Stomach (tissue), 9 donors: ENCODE data around the gene SRGAP2. TPM values are rescaled to one million over a fixed set of nuclear protein-coding genes. Genes with fewer than 3 reads are reported as not detected.
"Not testable (repeated sequence)": the region's sequence is repeated elsewhere in the genome, so short reads cannot be mapped to it uniquely, and the experiment has no call there.

Experiments used
- DNase-seq, 2 donors: peaks; one replicate each; pipeline versions ENCODE4 v3.0.0 to v3.0.0-alpha.2; 2013 to 2019
- H3K27ac ChIP-seq, 5 donors: fragments of 200-600 bp in 4 of 5; sonication (generic) in 4 of 5; one replicate each; pipeline ENCODE4 v1.5.1; 2013 to 2019; ENCODE audit warnings: mild to moderate bottlenecking in 1 of 5, moderate library complexity in 1 of 5
- H3K27me3 ChIP-seq, 3 donors: fragments of 200-600 bp; sonication (generic); one replicate each; pipeline ENCODE4 v1.5.1; 2017 to 2019; ENCODE audit warnings: mixed run types in 1 of 3
- H3K36me3 ChIP-seq, 4 donors: fragments of 200-600 bp; sonication (generic); 1 replicate in 3 of 4; 2 replicates in 1 of 4; pipeline ENCODE4 v1.5.1; 2016 to 2019
- H3K4me1 ChIP-seq, 4 donors: fragments of 200-600 bp; sonication (generic); one replicate each; pipeline ENCODE4 v1.5.1; 2016 to 2019
- H3K4me3 ChIP-seq, 4 donors: fragments of 200-600 bp; sonication (generic) in 3 of 4; one replicate each; pipeline ENCODE4 v1.5.1; 2016 to 2019; ENCODE audit warnings: mild to moderate bottlenecking in 1 of 4
- H3K9me3 ChIP-seq, 4 donors: fragments of 200-600 bp; sonication (generic); one replicate each; pipeline ENCODE4 v1.5.1; 2016 to 2019
- WGBS, 5 donors: extraction: QIAGEN DNeasy Blood & Tissue Kit in 3 of 5; methylation state at CpG; one replicate each; pipeline versions ENCODE4 v1.1.5 to v1.1.7; 2013 to 2018; 5-methylcytosine and 5-hydroxymethylcytosine counted together
- intact Hi-C: fragments of 100-400 bp; cut with DNase I; formaldehyde crosslinking; loops from one replicate; pipeline ENCODE4 v1.15.1; 2023; ENCODE audit warnings: low total_unique reads
- polyA plus RNA-seq, 3 donors: library from polyadenylated mRNA; stranded (reverse); fragments of 200-250 nt; gene quantifications; one replicate each; pipeline ENCODE4 v1.2.3, GENCODE V29; 2013
- total RNA-seq, 5 donors: library from RNA; depleted of rRNA; stranded (reverse); fragments of >200 nt; gene quantifications; one replicate each; pipeline versions ENCODE4 v1.1.0 to v1.2.3, GENCODE V29; 2014 to 2016
- donor health status: healthy with polysubstance abuse.
- donor health status: Bipolar disorder and iron deficiency.
- donor health status: healthy.

SRGAP2 gene
- total and polyA plus RNA-seq, 8 donors: 5.2 to 42.2 (median 14.3) TPM

GRCh38 chr1:206178061-206178989 lies 25.0 kb upstream of the SRGAP2 start:
- H3K27me3 ChIP-seq, H3K4me1 ChIP-seq, H3K36me3 ChIP-seq, DNase-seq, H3K9me3 ChIP-seq, H3K4me3 ChIP-seq, H3K27ac ChIP-seq, intact Hi-C loops: not testable (repeated sequence)
- WGBS, 5 donors: 53 to 63% (median 61%) methylated on average over 6 to 9 of the region's 9 CpGs

- H3K27ac ChIP-seq, H3K9me3 ChIP-seq, H3K4me1 ChIP-seq, intact Hi-C loops, H3K27me3 ChIP-seq, H3K4me3 ChIP-seq, H3K36me3 ChIP-seq, DNase-seq: not testable (repeated sequence)
Observed at GRCh38 chr1:206179666-206180065, 23.7 kb upstream of the SRGAP2 start.

- H3K9me3 ChIP-seq, H3K36me3 ChIP-seq, intact Hi-C loops, H3K27me3 ChIP-seq, H3K4me1 ChIP-seq, H3K4me3 ChIP-seq, DNase-seq, H3K27ac ChIP-seq: not testable (repeated sequence)
- WGBS, 5 donors: 71 to 90% (median 83%) methylated on average over 2 to 5 of the region's 6 CpGs
Observed at GRCh38 chr1:206182368-206183317, 20.7 kb upstream of the SRGAP2 start.

- H3K4me1 ChIP-seq, H3K4me3 ChIP-seq, DNase-seq, H3K9me3 ChIP-seq, H3K36me3 ChIP-seq, H3K27me3 ChIP-seq, H3K27ac ChIP-seq, intact Hi-C loops: not testable (repeated sequence)
- 80 to 83% (median 82%) methylated on average over 1 of the region's 2 CpGs; no CpG with 5 or more reads in 2 of the 5 donors for WGBS, 5 donors
Observed at GRCh38 chr1:206183788-206184187, 19.6 kb upstream of the SRGAP2 start.

GRCh38 chr1:206185778-206186177 lies 17.6 kb upstream of the SRGAP2 start:
- H3K27me3 ChIP-seq, H3K4me1 ChIP-seq, DNase-seq, intact Hi-C loops, H3K4me3 ChIP-seq, H3K27ac ChIP-seq, H3K36me3 ChIP-seq, H3K9me3 ChIP-seq: not testable (repeated sequence)
- WGBS, 5 donors: no CpG with 5 or more reads among the region's 3 CpGs

- intact Hi-C loops, H3K4me1 ChIP-seq, H3K27ac ChIP-seq, H3K36me3 ChIP-seq, H3K9me3 ChIP-seq, DNase-seq, H3K27me3 ChIP-seq, H3K4me3 ChIP-seq: not testable (repeated sequence)
- 89 to 93% (median 91%) methylated on average over 2 to 3 of the region's 4 CpGs for WGBS, 5 donors
Observed at GRCh38 chr1:206186826-206187225, 16.5 kb upstream of the SRGAP2 start.

- H3K9me3 ChIP-seq, H3K27ac ChIP-seq, H3K36me3 ChIP-seq, H3K27me3 ChIP-seq, H3K4me1 ChIP-seq, DNase-seq, H3K4me3 ChIP-seq, intact Hi-C loops: not testable (repeated sequence)
- WGBS, 5 donors: no CpG with 5 or more reads among the region's 2 CpGs
Observed at GRCh38 chr1:206195182-206195581, 8.2 kb upstream of the SRGAP2 start.

GRCh38 chr1:206196748-206197424 lies 6.5 kb upstream of the SRGAP2 start:
- H3K27me3 ChIP-seq, H3K4me3 ChIP-seq, H3K4me1 ChIP-seq, H3K9me3 ChIP-seq, intact Hi-C loops, H3K36me3 ChIP-seq, H3K27ac ChIP-seq, DNase-seq: not testable (repeated sequence)
- WGBS, 5 donors: 62 to 83% (median 72%) methylated on average over 2 to 3 of the region's 3 CpGs; no CpG with 5 or more reads in 1 of the 5 donors
